Stimulated activated CD4-positive, alpha-beta T cell treated with anti-CD3 and anti-CD28 coated beads, TNF-alpha, amount 100 ng/mL, for 1 hour (primary cell): ENCODE data around the gene ELP2.

Experiments used
- DNase-seq, 3 donors: peaks; one replicate each; pipeline ENCODE4 v3.0.0-alpha.2; 2020; ENCODE audit warnings: low read depth in 3 of 3, low spot score in 1 of 3

The ELP2 gene

DNA sequence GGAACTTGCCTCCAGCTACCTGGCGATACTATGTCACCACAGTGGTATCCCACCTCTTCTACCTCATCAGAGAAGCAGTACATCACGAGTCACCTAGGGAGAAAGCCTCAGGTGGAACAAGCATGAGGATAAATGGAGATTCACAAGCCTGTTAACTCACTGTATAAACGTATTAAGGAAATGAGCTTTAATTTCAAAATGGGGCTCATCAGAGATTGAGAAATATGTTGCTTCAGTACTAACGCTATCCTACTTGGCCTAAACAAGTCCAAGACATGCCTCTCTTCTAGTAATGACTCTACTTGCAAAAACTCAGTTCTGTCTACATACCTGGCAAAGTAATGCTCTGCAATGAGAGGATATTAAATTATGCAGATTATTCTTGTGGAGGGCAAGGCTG, 4.9 kb upstream of the ELP2 start:
- DNase-seq = no peak

DNA sequence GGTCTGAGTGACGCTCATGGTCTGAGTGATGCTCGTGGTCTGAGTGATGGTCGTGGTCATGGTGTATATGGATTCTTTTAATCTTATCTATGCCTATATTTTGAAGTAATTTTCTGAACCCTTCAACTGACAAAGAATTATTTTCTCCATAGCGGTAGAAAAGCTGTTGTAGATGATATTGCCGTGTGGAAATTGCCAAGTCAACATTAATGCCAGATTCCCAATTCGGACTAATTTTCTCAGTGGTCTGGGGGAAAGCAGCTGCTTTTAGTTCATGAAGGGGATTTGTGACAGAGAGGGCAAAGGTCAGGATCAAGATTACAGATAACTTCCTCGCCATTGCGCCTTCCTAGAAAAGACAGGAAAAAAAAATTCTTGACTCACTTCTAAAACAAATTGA, 3.0 kb upstream of the ELP2 start:
- DNase-seq = no peak

DNA sequence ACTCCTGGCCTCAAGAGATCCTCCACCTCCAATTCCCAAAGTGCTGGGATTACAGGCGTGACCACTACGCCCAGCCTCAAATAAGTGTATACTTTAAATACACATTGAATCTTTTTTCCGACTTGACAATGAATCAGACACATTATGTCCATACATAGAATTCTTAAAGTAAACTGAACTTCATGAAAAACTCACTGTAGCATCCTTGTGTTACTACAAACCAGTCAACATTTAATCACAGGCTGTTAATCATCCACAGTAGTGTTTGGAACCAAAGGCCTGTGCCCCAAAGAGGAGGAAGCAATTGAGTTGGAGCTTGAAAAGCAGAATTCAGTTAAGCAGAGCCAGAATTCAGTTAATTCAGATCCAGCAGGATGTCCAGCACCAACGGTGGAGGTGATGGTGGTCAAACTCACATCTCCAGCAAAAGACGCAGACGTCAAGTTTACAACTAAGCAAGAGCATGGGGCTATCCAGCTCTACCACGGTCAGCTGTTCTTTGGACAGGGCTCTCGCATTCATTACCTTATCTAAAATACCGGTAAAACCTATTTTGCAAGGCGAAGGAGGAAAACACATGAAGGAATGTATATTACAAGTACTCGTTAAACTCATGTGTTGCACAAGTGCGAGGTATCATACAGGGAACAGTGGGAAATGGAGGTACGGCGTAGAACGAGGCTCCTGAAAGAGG, 1.7 kb upstream of the ELP2 start:
- no peak for DNase-seq

DNA sequence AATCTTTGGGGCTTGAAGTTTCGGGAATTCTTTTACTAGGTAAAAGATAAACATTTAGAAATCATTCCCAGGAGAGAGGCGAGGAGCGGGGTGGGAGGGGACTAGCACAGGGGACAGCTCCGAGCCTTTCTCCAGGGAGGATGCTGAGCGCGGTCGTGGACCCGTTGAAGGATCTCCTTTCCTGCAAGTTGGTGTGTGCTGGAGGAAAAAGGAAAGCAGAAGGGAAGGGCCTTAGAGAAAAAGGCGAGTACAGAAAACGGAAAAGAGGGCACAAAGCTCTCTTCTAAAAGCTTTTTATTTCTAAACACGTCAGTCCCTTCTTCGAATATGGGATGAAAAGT, 1.2 kb upstream of the ELP2 start:
- no peak for DNase-seq

DNA sequence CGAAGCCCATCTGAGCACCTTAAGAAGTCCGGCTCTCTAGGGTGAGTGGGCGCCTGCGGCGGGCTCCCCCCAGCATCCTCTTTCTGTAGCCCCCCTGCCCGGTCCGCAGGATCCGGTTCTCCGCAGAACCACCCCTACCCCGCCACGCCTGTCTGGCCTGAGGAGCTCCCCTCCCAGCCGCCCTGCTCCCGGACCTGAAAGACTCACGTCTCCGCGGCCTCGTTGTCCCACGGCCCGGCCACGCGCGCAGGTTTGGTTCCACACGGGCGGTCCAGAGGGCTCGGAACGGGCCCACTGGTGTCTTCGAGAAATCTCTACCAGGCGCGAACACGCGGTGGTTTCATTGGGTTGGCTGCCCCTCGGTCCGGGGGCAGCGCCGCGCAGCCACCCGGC, 796 bp upstream of the ELP2 start:
- no peak for DNase-seq

DNA sequence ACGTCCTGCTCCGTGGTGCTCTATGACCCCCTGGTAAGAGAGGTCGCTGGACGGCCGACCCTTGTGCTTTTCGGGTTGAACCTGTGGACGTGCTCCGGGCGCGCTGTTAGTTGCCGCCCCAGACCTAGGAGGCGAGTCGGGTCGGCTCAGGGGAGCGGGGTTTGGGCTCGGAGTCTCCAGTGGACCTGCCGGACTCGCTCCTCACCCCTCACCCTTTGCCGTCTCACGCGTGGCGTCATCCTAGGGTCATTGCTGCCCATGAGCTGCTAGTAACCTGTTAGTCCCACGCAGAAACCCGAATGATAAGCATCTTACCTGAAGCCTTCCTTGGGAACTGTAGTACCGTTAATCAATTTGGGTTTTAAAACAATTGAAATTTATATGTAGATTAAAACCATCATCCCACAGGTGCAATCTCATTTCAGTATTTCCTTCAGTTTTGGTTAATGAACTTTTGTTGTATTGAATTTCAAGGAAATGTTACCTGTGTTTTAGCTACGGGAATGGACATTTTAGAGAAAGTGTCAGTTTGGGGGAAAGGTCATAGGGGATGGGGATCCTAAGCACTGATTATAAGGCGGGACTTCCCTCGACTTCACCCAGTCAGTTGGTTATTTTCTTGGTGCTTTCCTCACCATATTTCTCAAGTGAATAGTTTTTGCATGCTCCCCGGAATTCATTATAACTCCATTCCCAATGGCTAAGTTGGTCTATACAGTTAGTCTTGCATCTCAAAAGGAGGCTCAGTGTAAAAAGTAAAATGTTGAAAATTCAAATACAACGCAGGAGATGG, 536 bp downstream of the ELP2 start:
- no peak for DNase-seq

DNA sequence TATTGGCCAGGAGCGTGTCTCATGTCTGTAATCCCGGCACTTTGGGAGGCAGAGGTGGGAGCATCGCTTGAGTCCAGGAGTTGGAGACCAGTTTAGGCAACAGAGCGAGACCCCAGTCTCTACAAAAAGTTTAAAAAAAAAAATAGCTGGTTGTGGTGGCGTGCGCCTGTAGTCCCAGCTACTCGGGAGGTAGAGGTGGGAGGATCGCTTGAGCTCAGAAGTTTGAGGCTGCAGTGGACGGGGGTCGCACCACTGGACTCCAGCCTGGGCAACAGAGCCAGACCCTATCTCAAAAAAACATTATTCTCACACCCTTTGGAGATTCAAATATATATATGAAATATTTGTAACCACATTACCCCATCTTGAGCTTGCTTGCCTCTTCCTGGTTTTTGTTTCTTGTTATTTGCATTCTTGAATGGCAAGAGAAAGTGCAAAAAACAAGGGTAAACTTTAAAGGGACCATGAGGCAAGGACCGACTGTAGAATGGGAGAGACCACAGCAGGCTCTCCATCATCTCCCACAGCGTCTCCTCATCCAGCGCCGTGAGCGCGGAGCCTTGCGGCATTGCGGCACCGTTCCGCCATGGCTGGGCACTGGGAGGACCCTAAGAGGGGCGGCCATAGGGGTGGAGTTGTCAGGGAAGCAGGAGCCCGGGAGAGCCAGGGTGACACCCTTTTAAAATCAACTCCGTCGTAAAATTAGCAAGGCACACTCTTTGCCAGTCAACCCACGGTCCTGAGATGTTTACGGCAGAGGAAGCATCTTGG, 1.4 kb downstream of the ELP2 start:
- DNase-seq = no peak

DNA sequence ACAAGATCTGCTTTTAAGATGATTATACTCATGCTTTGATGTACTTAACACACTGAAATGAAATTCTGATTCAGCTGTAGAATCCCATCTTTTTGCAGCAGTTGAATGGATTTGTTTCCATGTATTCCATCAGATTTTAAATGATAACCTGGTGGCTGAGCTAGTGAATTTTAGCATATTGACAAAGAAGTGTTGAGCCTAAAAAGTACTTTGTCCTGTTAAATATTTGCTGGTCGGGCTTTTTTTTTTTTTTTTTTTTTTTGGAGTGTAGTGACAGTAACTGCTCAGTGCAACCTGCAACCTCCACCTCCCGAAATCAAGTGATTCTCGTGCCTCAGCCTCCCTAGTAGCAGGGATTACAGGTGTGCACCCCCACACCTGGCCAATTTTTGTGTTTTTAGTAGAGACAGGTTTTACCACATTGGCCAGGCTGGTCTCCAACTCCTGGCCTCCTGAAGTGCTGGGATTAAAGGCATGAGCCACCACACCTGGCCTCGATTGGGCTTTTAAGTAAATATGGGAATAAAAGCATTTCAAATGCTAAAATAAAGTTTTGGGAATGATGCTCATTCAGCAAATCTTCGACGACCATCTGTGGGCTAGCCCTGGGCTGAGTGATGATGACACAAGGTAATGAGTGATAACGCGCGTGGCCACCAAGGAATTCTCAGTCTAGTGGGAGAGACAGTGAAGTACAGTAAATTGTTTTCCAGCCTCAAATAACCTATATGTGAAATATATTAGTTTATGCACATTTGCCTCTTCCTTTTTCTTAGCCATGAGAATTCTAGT, 2.2 kb downstream of the ELP2 start:
- DNase-seq = no peak

DNA sequence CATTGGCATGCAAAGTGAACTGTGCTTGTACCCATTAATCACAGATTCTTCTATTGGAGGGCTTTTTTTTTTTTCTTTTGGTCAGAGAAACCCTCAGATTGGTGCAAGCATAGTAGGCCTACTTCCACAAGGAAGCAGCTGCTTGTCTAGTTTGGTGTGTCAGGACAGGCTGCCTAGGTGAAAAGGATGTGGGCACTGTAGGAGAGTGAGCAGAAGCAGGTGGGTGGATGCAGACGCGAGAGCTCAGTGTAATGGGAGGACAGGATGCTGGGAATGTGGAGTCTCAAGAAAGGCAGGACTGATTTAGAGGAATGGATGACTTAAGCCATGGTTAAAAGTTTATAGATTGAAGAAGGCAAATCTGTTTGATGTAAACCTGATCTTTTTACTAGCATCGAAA, 3.1 kb downstream of the ELP2 start:
- DNase-seq = no peak

DNA sequence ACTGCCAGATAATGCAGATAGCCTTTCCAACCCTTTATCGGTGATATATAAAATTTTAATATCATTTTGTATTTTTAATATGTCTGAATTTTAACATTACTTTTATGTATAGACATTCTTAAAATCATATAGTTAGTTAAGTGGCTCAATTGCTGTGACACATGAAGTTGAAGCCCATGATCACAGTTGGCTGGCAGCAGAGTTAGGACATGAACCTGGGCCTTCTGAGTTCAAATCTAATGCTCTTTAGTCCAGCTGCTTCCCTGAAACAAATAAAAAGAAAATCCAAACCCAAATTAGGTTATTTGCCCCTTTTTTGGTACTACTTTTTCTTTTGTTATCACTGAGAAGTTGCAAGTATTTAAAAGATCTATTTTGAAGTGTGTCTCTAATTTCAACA, 5.6 kb downstream of the ELP2 start:
- no peak for DNase-seq

DNA sequence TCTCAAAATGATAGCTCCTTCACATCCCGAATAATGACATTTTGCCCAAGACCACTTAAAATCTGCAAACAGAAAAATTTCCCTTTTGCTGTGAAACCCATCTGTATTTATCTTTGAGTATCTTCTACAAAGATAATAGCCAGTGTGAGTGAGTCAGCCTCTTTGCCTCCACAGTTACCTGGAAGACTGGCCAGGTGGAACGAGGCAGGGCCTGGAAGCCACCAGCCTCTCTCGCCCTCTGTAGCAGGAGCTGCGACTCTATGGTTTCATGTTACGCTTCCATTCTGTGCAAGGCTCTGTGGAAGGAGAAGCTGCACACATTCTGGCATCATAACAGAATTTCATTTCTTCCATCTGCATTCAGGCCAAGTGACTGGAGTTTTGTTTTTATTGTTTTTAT, 9.5 kb downstream of the ELP2 start:
- no peak for DNase-seq

DNA sequence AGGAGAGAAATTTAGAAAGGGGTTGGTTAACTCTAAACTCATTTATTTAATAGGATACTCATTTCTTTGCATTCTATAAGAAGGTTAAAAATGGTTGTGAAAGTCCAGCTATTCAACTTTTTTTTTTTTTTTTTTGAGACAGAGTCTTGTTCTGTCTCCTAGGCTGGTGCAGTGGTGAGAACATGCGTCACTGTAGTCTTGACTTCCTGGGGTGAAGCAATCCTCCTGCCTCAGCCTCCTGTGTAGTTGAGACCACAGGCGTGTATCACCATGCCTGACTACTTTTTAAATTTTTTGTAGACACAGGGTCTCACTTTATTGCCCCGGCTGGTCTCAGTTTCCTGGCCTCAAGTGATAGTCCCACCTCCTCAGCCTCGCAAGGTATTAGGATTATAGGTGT, 11.9 kb downstream of the ELP2 start:
- DNase-seq = no peak

DNA sequence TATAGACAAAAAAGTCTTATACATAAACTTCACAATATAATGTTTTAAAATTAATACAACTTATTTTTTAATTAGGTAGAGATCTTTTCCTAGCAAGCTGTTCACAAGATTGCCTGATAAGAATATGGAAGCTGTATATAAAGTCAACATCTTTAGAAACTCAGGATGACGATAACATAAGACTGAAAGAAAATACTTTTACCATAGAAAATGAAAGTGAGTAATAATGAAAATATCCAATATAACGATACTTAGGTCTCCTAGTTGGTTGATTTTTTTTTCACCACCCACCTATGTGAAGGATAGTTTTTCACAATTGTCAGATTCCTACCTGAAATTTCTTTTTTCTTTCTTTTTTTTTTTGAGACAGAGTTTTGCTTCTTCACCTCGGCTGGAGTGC, 13.1 kb downstream of the ELP2 start:
- DNase-seq = no peak

DNA sequence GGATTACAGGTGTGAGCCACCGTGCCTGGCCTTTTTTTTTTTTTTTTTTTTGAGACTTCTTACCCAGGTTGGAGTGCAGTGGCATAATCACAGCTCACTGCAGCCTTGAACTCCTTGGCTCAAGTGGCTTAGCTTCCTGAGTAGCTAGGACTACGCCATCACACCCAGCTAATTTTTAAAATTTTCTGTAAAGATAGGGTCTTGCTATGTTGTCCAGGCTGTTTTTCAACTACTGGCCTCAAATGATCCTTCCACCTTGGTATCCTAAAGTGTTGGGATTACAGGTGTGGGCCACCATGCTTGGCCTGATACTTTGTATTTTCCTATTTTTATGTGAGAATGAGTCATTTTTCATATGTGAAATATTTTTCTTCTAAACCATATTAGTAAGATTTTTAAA, 13.7 kb downstream of the ELP2 start:
- no peak for DNase-seq

DNA sequence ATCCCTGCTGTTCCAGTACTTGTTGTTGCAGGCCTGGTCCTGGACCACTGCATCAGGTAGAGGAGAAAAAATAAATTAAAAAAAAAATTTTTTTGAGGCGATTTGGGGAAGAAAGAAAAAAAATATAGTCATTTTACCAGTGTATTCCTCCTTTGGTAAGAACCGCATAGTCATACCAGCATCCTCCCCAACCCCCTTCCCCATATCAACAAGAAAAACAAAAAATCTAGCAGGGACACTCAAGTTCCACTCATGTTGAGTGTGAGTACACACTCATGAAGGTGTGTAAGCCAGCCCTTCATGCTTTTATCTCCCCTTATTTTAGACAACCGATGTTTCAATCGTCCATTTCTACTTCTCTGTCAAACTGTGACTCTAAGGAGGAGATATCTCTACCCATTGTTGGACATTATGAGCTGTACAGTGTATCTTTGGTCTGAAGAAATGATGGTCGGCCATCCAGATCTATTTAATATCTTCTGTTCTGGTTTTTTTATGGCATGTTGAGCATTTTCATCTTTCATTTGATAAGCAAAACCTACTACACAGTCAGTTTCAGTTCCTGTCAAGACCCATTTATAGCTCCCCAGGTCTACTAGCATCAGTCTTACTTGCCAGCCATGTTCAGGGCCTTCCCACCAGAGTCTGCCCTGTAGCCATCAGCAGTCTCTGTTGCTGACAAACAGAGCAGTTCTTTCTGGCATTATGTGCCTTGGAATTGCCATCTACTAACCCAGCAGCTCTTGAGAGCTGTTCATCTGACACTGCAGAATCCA, 20.0 kb downstream of the ELP2 start:
- DNase-seq = no peak

DNA sequence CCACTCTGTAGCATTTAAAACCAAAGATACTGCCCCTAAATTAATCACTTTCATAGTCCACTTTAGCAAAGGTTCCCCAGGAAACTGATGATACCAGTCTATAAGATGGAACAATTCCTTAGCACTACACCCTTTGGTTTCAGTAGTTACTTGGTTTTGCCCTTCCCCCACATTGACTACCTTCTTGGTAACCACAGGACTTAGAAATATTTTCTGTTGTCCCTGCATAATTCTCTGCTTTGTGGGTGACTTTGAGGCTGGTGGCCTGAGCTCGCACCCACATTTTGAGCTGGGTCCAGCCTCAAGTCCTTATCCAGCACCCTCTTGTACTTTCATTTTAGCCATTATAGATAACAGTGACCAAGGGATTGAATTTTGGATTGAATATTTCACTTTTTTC, 23.1 kb downstream of the ELP2 start:
- DNase-seq = no peak

DNA sequence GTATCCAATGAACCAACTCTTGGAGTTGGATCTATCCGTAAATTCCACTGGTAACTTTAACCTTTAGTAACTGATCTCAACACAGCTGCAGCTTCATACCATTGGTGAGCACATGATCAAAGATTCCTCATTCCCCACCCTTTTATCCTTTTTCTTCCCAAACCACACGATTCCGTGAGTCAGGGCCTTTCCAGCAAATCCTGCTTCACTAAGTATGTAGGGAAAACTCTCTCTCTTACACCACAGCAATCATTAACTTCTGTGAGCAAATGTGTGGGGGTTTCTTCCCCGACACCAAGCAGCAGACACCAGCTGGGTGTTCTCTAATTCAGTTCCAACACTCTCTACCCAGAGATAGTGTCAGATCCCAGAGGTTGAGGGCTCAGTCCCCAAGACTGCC, 23.5 kb downstream of the ELP2 start:
- DNase-seq = no peak

DNA sequence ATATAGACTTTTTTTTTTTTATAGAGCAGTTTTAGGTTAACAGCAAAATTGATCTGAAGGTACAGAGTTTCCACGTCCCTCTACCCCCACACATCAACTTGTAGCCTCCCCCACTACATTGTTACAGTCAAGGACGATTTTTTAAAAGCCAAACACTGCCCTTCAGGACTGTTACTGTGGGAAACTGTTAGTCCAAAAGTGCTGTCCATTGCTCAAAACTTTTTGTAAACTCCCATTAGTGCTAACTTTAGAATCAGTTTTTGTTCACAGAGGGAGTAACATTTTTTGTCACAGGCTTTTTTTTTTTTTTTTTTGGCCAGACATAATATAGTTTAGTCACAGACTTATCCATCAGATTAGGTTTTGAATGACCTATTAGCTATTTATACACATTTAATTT, 24.1 kb downstream of the ELP2 start:
- DNase-seq = no peak

DNA sequence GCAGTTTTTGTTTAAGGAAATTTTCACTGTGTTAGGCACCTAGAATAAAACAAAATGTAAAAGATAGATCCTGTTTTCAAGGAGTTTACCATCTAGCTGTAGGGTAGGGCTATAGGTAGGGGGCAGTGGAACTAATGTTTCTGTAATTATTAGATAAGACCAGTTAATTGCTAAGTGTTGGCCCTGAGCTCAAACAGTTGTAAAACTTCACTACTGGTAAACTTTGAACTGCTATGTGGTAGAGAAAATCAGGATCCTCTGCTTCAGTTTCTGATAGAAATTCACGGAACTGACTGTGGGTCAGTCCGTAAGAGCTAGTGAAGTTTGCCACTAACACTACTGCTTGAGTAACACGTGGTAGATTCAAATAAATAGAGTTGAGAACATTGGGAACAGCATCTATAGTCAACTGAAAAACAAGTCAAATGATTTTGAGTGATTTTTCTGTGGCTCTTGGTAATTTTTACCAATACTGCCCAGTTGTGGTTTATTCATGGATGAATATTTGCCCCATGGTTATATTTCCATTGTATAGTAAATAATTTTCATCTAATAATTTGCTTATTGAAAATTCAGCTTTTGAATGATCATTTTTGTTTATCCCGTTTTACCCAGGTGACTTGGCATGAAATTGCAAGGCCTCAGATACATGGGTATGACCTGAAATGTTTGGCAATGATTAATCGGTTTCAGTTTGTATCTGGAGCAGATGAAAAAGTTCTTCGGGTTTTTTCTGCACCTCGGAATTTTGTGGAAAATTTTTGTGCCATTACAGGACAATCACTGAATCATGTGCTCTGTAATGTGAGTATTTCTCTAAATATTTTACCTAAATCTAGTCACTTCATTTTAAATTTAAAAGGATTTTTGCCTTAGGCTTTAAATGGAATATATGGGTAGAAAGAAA, 26.4 kb downstream of the ELP2 start:
- no peak for DNase-seq

DNA sequence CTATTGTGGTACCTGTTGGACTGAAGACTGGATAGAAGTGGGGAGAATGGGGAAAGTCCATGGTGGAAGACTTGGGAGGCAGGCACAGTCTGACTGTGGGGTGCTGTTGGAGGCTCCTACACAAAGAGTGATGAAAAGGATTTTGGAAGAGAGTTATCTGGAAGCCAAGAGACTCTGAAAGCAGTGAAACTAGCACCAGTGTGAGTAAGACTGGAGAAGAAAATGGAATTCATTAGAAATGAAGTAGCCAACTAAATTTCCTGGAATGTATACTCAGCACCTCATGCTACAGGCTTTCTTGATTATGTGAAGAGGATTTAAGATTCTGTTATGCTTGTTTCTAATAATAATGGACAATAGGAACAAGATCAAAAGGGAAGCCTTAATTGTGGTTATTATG, 27.7 kb downstream of the ELP2 start:
- DNase-seq = no peak
